ENCODE measurements around the gene CRB2.

DNA sequence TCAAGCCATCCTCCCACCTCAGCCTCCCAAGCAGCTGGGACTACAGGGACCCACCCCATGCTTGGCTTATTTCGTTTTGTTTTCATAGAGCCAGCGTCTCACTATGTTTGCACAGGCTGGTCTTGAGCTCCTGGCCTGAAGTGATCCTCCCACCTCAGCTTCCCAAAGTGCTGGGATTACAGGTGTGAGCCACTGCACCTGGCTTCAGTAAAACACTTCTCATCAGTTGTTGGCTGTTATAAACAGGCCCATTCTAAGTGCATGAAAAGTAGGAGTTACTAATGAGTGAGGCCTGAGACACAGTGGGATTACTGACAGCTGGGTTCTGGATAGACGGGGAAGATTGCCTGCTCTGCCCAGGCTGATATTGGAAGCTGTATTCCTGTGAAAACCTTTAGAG lies 3.5 kb downstream of the CRB2 start:
- TF ChIP-seq EZH2 (optimal IDR thresholded peaks at IDR 0.05; ENCODE audit: low read depth, low read length) (no peak), EZH2phosphoT487 (IDR thresholded peaks at IDR 0.05; ENCODE audit: low read length) (no peak)
- TF ChIP-seq, protein P1, sequence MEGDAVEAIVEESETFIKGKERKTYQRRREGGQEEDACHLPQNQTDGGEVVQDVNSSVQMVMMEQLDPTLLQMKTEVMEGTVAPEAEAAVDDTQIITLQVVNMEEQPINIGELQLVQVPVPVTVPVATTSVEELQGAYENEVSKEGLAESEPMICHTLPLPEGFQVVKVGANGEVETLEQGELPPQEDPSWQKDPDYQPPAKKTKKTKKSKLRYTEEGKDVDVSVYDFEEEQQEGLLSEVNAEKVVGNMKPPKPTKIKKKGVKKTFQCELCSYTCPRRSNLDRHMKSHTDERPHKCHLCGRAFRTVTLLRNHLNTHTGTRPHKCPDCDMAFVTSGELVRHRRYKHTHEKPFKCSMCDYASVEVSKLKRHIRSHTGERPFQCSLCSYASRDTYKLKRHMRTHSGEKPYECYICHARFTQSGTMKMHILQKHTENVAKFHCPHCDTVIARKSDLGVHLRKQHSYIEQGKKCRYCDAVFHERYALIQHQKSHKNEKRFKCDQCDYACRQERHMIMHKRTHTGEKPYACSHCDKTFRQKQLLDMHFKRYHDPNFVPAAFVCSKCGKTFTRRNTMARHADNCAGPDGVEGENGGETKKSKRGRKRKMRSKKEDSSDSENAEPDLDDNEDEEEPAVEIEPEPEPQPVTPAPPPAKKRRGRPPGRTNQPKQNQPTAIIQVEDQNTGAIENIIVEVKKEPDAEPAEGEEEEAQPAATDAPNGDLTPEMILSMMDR (IDR thresholded peaks at IDR 0.05; ENCODE audit: low read length), result no peak

Data from MM.1S (cell line).